ENCODE measurements around the gene ABO.

- TF ChIP-seq POLR2A (IDR thresholded peaks at IDR 0.05; ENCODE audit: low read depth, low read length) (no peak), POLR2AphosphoS5 (IDR thresholded peaks at IDR 0.05; ENCODE audit: low read depth, low read length) (no peak)
These were observed 67.9 kb downstream of the ABO start for GRCh38 chr9:133207021-133207531.
